Left ventricle myocardium inferior (tissue), 1 donor: ENCODE data around the gene EEFSEC. TPM values are rescaled to one million over a fixed set of nuclear protein-coding genes. Genes with fewer than 3 reads are reported as not detected.

Experiments used
- DNase-seq: peaks from one replicate; pipeline ENCODE4 v3.0.0-alpha.2; 2020
- H3K27ac ChIP-seq: fragments of 200-600 bp; replicated peaks from 2 replicates; pipeline ENCODE4 v1.8.0; 2021
- H3K27me3 ChIP-seq: fragments of 200-600 bp; 2 replicates; pipeline ENCODE4 v1.8.0; 2021; ENCODE audit warnings: low read depth
- H3K36me3 ChIP-seq: fragments of 200-600 bp; 2 replicates; pipeline ENCODE4 v1.8.0; 2021
- H3K4me1 ChIP-seq: fragments of 200-600 bp; 2 replicates; pipeline ENCODE4 v1.8.0; 2021
- H3K4me3 ChIP-seq: fragments of 200-600 bp; 2 replicates; pipeline ENCODE4 v1.8.0; 2021; ENCODE audit warnings: mild to moderate bottlenecking, moderate library complexity
- H3K9me3 ChIP-seq: fragments of 200-600 bp; replicated peaks from 2 replicates; pipeline ENCODE4 v1.8.0; 2021
- intact Hi-C: fragments of 100-400 bp; cut with micrococcal nuclease; formaldehyde crosslinking; loops from one replicate; pipeline ENCODE4 v1.11.0; 2022
- total RNA-seq: library from RNA; stranded (reverse); fragmentation: NEBNext Ultra II Directional; extraction: Animal tissue kit (Norgen Biotek cat#: 25700); gene quantifications from one replicate; pipeline ENCODE4 v1.2.1, GENCODE V29; 2021
- TF ChIP-seq, protein P1 (sequence below): fragments of 200-600 bp; IDR thresholded peaks from 2 replicates; pipeline ENCODE4 v1.8.0; 2021; ENCODE audit warnings: antibody characterized with exemption, mild to moderate bottlenecking, borderline replicate concordance
- donor health status: DM: no; HTN: yes; CAD: no; lungs with severe emphysema.

The EEFSEC gene
- total RNA-seq, 1 donor from 2014 or later: 23.7 TPM

- H3K36me3 ChIP-seq: no peaks in the 10 kb centered on the region
- no peak overlapping the region for H3K27ac ChIP-seq
- H3K4me3 ChIP-seq: no peak overlapping the region
- H3K4me1 ChIP-seq: peaks cover 14% of the 10 kb centered on the region
- TF ChIP-seq, protein P1, sequence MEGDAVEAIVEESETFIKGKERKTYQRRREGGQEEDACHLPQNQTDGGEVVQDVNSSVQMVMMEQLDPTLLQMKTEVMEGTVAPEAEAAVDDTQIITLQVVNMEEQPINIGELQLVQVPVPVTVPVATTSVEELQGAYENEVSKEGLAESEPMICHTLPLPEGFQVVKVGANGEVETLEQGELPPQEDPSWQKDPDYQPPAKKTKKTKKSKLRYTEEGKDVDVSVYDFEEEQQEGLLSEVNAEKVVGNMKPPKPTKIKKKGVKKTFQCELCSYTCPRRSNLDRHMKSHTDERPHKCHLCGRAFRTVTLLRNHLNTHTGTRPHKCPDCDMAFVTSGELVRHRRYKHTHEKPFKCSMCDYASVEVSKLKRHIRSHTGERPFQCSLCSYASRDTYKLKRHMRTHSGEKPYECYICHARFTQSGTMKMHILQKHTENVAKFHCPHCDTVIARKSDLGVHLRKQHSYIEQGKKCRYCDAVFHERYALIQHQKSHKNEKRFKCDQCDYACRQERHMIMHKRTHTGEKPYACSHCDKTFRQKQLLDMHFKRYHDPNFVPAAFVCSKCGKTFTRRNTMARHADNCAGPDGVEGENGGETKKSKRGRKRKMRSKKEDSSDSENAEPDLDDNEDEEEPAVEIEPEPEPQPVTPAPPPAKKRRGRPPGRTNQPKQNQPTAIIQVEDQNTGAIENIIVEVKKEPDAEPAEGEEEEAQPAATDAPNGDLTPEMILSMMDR: no peak
- H3K9me3 ChIP-seq: no peaks in the 10 kb centered on the region
- intact Hi-C loops: loop anchor here (5.0 to 10.0 kb wide), 2 partner anchors 72 to 180 kb away; no protein-coding TSS in a partner anchor
- no peak for DNase-seq
- H3K27me3 ChIP-seq: peaks cover 33% of the 10 kb centered on the region
Measured at GRCh38 chr3:128425142-128425845, 272.0 kb downstream of the EEFSEC start.

- Histone ChIP-seq H3K4me3 (no peak overlapping the region), H3K4me1 (peaks cover 14% of the 10 kb centered on the region), H3K27me3 (peaks cover 38% of the 10 kb centered on the region), H3K9me3 (no peaks in the 10 kb centered on the region), H3K36me3 (no peaks in the 10 kb centered on the region), H3K27ac (no peak overlapping the region)
- TF ChIP-seq, protein P1: no peak
- intact Hi-C loops: loop anchor here (5.0 to 10.0 kb wide), 2 partner anchors 72 to 179 kb away; no protein-coding TSS in a partner anchor
- DNase-seq: no peak
Measured at GRCh38 chr3:128425846-128426127, 272.5 kb downstream of the EEFSEC start.

- H3K4me1 ChIP-seq: peaks cover 14% of the 10 kb centered on the region
- intact Hi-C loops: loop anchor here (5.0 to 10.0 kb wide), 2 partner anchors 71 to 178 kb away; no protein-coding TSS in a partner anchor
- peak; percentile 40 for DNase-seq
- peaks cover 44% of the 10 kb centered on the region for H3K27me3 ChIP-seq
- no peak overlapping the region for H3K27ac ChIP-seq
- peak overlapping the region; percentile 54 for H3K4me3 ChIP-seq
- H3K9me3 ChIP-seq: no peaks in the 10 kb centered on the region
- TF ChIP-seq, protein P1: peak; percentile 98
- H3K36me3 ChIP-seq: no peaks in the 10 kb centered on the region
Measured at GRCh38 chr3:128426128-128426921, 273.0 kb downstream of the EEFSEC start.

- Histone ChIP-seq H3K4me1 (peaks cover 16% of the 10 kb centered on the region), H3K36me3 (no peaks in the 10 kb centered on the region), H3K9me3 (no peaks in the 10 kb centered on the region), H3K27ac (no peak overlapping the region), H3K4me3 (no peak overlapping the region), H3K27me3 (peaks cover 54% of the 10 kb centered on the region)
- intact Hi-C loops: loop anchor here (5.0 to 10.0 kb wide), 2 partner anchors 70 to 177 kb away; no protein-coding TSS in a partner anchor
- DNase-seq: no peak
- TF ChIP-seq, protein P1: no peak
Measured at GRCh38 chr3:128427175-128427857, 274.0 kb downstream of the EEFSEC start.
